Activated naive CD4-positive, alpha-beta T cell (primary cell): ENCODE measurements around the gene EIF4EBP2.

ENCODE experiments used
- DNase-seq, 4 experiments: peaks; one replicate each; lab custom pipeline; 2025; lab: John Stamatoyannopoulos, UW

The EIF4EBP2 gene

GRCh38 chr10:70378122-70378521 lies 25.8 kb upstream of the EIF4EBP2 start:
- no peak for DNase-seq

- no peak for DNase-seq
Measured at GRCh38 chr10:70379581-70380176, 24.3 kb upstream of the EIF4EBP2 start.

GRCh38 chr10:70380350-70381135 lies 23.4 kb upstream of the EIF4EBP2 start:
- no peak for DNase-seq

GRCh38 chr10:70381471-70382421 lies 22.2 kb upstream of the EIF4EBP2 start:
- peak in 1 of 4 experiments; percentile 30 for DNase-seq

GRCh38 chr10:70391654-70392053 lies 12.3 kb upstream of the EIF4EBP2 start:
- no peak for DNase-seq

GRCh38 chr10:70396140-70396539 lies 7.8 kb upstream of the EIF4EBP2 start:
- no peak for DNase-seq

- no peak for DNase-seq
Measured at GRCh38 chr10:70399177-70399576, 4.8 kb upstream of the EIF4EBP2 start.

- DNase-seq, result no peak
Measured at GRCh38 chr10:70403483-70404035, 386 bp upstream of the EIF4EBP2 start.

GRCh38 chr10:70404787-70405036 lies 767 bp downstream of the EIF4EBP2 start:
- no peak for DNase-seq

GRCh38 chr10:70405037-70405824 lies 1.3 kb downstream of the EIF4EBP2 start:
- no peak for DNase-seq

- no peak for DNase-seq
Measured at GRCh38 chr10:70409772-70410171, 5.8 kb downstream of the EIF4EBP2 start.

GRCh38 chr10:70410608-70411007 lies 6.7 kb downstream of the EIF4EBP2 start:
- no peak for DNase-seq

GRCh38 chr10:70412356-70412755 lies 8.4 kb downstream of the EIF4EBP2 start:
- DNase-seq, result no peak

GRCh38 chr10:70417568-70417967 lies 13.6 kb downstream of the EIF4EBP2 start:
- DNase-seq, result no peak

- DNase-seq, result no peak
Measured at GRCh38 chr10:70418229-70418628, 14.3 kb downstream of the EIF4EBP2 start.

GRCh38 chr10:70418713-70419112 lies 14.8 kb downstream of the EIF4EBP2 start:
- DNase-seq, result no peak

GRCh38 chr10:70424320-70424719 lies 20.4 kb downstream of the EIF4EBP2 start:
- DNase-seq, result no peak

- DNase-seq, result no peak
Measured at GRCh38 chr10:70425096-70425495, 21.2 kb downstream of the EIF4EBP2 start.

- DNase-seq, result no peak
Measured at GRCh38 chr10:70426823-70427222, 22.9 kb downstream of the EIF4EBP2 start.

- DNase-seq, result no peak
Measured at GRCh38 chr10:70430493-70431445, 26.8 kb downstream of the EIF4EBP2 start.

GRCh38 chr10:70432101-70432500 lies 28.2 kb downstream of the EIF4EBP2 start:
- no peak for DNase-seq
